GM18517 (cell line): ENCODE data around the gene C9orf85.
A peak's percentile ranks its signal among the peaks of the same experiment; 100 is the strongest.

Experiments used
- ATAC-seq: cut with Tn5 transposase; IDR thresholded peaks from one replicate; pipeline ENCODE4 v1.9.1; 2021; ENCODE audit warnings: mild to moderate bottlenecking, moderate library complexity; ENCODE audit not compliant: unreplicated experiment

The C9orf85 gene

DNA sequence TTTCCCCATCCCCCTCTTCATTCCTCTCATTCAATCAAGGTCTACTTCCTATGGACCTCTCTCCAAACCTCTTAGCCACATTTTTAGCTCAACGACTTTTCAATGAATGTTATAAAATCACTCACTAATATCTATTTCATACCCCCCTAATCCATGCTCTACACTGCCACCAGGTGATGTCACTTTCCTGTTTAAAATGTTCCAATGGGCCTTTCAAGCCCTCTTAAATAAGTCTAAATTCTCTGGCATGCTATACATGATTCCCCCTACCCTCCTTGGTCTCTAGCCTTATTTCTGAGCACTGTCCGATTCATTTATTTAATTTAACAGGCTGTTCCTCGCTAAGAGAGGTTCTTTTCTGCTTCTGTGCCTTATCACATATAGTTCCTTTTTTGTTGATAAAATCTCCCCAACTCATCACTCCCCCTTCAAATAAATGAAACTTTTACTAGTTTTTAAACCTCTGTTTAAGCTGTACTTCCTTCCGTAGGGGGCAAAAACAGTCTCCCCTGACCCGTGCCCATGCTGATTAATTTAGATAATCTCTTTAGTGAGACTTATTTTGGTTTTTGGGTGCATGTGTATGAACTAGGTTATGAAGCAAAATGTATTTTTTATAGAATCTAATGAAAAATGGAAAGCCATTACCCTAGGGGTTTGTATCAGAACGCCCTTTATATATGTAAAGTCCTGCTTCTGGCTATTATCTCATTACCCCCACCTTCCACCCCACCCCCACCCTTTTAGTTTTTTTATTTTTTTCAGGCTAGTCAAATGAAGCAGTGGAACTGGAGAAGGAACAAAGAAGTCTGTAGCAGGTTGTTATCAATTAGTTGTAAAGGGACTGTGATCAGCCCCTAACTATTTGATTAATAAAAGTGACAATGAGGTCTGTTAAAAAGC, 9.5 kb upstream of the C9orf85 start:
- no peak for ATAC-seq

DNA sequence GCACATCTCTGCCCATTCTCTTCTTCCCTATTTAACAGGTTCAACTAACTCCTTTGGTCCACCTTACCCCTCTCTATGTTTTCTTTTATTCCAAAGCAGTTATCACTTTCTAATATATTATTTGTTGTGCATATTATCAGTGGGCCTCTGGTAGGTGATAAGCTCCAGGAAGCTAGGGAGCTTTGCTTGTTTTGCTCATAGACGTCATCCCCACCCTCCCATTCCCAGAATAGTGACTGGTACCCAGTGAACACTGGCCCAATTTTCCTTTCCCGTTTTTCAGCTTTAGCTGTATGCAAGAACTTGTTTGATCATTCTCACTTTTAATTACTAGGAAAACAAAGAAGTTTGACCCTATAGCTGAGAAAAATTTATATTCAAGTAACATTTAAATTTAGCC, 7.4 kb upstream of the C9orf85 start:
- ATAC-seq: no peak

DNA sequence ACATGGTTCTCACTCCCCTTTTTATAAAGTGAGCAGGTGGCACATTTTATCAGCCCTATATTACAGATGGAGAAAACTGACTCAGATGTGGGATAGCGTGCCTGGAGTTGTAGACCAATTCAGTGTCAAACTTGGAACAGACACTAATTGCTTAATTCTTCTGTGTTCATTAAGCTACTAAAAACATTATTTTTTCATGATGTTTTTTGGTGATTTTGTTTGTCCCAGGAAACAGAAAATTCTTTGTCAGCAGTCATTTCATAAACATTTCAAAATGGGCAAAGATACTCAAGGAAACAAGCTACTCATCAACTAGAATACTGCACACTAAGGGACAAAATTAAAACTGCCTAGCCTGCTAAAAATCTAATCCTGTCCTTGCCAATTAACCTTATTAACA, 2.6 kb upstream of the C9orf85 start:
- no peak for ATAC-seq

DNA sequence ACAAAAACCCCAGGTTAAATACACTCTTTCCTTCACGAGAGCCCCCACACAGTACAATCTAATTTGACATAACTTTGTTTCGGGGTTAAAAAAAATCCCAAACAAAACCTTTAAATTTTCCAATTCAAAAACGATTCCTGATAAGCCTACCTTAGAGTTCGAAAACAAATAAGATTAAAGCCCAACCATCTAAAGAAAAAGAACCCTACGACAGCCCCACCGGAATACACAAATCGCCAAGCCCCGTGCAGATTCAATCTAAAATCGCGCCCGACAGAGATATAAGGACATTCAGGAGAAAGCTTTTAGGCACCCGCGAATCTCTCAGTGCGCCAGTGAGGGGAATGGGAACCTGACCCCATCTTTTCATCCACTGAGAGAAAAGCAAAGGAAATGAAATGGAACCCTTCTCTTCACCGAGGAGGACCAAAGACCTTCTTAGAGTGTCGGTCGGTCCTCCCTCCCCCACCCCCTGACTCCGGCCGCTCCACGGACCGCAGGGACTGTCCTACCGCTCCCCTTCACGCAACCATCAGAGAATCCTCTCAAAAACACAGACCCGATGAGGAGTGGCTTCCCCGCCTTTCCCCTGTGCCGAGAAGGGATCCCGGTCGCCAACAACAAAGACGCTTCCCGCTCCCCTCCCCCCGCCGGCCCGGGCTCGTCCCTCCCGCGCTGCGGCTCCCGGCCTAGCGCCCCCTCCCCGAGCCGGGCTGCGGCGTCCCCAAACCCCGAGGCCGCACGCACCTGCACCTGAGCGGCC, 1.4 kb upstream of the C9orf85 start:
- ATAC-seq: peak; percentile 1

DNA sequence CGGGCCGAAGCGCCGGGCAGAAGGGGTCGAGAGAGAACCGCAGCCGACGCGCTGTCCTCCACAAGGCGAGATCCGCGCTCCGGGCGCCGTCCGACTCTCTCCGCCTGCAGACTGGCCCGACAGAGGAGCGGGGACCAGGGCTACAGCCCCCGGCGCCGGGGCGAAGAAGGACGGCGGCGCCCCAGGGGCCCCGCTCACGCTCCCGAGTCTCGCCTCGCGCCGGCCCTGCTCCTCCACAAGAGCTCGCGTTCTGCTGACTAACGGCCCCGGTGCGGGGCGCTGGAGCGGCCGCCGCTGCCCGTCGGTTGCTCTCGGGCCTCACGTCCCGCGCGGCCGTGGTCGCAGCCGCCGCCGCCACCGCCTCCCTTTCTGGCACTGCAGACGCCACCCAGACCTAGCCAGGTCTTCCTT, 784 bp upstream of the C9orf85 start:
- ATAC-seq: peak; percentile 30

DNA sequence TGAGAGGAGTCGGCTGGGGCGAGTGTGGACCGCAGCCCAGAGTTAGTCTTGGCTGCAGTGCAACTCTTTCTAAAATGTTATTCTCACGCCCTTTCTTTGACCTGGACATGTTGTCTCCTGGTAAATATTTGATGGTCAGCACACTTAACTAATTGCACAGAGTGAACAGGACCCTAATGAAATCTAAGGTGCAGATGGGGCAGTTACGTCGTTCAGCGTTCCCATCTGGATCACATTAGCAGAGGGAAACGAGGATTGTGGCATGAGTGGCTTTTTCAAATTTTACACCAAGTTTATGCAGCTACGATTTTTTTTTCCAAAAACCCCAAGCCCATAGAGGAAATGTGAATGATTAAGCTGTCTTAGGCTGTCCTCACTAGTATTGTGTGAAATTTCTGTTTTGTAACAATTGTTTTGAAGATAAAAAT, 483 bp downstream of the C9orf85 start:
- ATAC-seq: no peak

DNA sequence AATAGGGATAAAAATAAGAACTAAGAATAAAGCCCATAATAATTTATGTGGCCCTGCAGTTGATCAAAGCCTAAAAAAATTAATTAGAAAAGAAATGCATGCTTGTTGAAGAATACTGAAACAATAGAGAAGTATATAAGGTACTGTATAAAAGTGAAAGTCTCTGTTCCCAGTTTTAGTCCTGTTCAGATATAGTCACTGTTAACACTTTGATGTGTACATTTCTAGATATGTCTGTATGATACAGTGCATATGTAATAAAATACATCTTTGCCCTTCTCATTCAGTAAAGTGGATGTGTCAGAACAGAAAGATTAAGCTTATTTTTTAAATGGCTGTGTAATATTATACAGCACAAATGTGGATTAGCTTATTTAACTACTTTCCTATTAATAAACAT, 4.1 kb downstream of the C9orf85 start:
- ATAC-seq: no peak

DNA sequence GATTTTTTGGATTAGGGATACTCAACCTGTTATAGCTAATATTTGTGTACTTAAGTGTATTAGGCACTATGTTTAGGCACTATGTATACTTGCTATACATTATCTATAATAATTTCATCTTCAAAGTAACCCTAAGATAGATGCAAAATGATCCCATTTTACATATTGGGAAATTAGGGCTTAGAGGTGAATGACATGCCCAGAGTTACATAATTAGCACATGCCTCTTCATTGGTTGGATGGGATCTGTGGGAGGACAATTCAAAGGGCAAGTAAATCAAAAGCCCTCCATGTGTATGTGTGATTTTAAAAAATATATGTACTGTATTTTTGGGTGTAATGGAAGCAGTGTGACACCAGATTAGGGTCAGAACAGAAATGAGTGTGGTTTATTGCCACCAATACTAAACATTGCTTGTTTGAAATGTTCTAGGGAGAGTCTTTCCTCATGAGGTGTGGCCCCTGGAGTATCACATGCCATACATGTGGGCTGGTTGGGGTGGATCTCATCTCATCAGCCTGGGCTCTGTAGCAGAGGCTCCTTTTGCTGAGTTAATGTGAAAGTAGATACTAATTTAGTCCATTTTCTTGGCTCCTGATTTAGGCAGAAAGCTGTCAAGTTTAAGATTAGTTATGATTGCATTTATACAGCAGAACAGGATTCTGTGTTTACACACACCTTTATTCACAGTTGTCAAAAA, 5.5 kb downstream of the C9orf85 start:
- no peak for ATAC-seq

DNA sequence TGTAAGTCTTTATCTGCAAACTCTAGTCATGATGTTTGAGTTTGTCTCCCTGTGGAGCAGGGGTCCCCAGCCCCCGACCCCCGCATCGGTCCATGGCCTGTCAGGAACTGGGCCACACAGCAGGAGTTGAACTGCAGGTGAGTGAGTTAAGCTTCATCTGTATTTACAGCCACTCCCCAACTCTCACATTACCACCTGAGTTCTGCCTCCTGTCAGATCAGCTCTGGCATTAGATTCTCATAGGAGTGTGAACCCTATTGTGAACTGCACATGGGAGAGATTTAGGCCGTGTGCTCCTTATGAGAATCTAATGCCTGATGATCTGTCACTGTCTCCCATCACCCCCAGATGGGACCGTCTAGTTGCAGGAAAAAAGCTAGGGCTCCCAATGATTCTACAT, 7.0 kb downstream of the C9orf85 start:
- ATAC-seq: no peak

DNA sequence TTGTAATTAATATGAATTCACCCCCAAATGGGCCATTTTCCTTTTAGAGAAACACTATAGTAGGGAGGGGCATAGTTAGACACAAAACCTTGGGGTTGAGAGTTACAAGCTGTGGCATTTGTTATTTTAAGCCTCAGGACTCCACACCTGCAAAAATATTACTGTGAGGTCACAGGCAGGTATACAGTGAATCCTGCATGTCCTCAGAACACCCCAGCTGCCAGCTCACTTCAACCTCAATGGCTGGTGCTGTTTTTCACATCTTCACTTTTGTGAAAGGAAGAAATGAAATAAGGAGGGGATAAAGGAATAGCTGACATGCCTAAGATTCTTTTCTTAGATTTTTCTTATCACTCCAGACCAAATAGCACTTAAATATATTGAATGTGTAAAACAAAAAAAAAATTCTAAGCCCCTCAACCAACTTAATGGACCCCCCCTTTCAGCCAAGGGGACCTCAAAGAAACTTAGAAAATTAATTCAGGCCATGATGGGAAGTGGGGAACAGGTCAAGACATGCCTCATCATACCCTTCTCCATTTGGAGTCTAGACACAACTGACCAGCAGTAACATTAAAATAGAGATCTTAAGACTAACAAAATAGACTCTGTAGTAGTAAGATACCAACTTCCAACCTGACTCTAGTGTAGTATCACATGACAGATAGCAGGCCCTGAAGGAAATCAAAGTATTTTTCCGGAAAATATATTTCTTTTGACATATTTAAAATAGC, 9.2 kb downstream of the C9orf85 start:
- ATAC-seq: no peak

DNA sequence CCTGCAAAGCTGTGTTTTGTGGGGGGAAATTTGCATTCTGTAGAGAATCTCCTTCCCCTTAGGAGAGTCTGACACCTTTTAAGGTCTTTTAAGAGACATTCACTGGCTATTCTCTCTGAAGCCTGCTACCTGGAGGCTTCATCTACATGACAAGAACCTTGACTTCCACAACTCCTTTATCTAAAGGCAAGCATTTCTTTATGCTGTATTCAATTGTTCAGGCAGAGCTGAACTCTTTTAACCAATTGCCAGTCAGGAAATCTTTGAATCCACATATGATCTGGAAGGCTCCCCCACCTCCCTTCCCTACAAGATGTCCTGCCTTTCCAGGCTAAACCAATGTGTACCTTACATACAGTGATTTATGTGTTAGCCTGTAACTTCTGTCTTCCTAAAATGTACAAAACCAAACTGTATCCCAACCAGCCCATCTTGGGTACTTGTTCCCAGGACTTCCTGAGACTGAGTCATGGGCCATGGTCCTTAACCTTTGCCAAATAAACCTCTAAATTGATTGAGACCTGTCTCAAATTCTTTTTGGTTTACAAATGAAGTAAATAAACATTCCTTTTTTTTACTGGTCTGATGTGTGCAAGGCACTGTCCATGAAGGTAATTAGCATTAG, 9.9 kb downstream of the C9orf85 start:
- ATAC-seq: no peak

DNA sequence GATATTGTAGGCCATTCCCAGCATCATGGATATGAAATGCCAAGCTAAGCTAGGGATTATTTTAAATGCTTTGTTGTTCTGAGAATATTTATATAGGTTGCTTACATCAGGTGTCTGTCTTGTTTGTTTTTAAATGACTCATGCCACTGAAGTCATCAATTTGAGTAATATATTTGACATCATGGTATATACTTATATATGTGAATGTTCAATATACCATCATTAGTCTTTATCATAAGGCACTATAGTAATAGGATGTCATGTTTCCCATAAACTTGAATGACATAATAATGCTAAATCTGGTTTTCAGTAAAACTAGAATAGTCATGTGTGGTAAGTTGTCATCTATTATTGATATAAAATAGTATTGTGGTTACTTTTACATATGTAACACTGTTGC, 13.1 kb downstream of the C9orf85 start:
- ATAC-seq: no peak

DNA sequence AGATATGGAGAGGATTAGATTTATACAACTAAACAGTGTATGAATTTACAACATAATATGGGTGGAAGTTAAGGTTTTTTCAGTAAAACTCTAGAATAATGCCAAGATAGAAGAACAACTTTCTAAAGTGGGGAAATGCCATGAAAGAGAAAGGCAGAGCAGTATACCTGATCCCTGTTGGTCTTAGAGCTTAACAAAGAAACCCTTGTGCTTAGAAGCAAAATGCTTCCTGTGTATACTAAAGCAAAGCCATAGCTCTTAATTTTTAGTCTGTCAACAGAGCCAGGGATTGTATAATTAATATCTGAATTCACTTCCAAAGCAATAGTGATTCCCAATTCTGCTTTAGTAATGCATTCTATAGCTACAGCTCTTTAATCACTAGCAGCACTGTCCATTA, 14.4 kb downstream of the C9orf85 start:
- no peak for ATAC-seq

DNA sequence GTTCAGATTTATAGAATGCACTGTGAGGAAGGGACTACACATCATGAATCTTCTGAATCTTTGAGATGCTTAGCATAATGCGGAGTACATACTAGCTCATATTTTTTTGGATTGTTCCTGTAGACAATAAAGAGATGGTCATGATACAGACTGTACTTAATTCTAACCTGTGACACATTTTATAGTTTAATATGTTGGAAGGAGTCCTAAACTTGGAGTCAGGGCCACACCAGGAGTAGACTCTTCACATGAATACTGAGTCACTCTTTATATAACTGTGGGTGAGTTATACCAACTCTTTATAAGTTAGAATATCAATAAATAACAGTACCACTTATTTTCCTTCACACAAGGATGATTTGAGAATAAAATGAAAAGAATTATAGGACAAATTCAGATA, 16.9 kb downstream of the C9orf85 start:
- no peak for ATAC-seq

DNA sequence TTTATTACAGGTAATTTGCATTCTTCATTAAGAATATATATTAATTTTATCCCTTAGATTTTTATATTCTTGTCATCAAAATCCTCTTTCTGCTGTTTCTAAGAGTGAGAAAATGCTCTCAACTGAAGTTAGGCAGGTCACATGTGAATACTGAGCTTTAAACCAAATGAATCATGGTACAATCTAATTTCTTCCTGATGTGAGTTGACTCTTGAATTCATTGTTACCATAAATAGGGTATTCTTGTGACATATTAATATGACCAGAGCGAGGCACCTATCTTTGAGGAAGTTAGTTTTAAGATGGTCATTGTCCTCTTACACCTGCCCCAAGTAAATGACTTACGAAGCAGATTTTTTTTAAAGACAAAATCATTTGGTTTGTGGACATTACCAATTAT, 17.4 kb downstream of the C9orf85 start:
- ATAC-seq: no peak

DNA sequence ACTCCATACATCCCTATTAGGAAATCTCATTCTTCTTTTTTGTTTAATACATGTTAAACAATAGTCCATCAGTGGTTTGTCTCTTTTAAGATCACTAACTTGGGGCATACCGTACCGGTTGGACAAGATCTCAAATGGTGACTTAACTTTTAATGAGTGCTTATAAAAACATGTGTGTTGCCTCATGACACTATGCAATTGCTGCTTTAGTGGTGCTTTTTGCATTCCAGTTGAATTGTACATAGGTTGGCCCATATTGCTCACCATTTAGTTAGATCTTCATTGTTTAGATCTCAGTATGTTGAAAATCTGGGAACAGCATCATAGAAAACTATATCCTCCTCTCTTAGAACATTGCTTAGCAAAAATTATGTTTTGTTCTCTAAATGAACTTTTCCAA, 17.8 kb downstream of the C9orf85 start:
- ATAC-seq: no peak

DNA sequence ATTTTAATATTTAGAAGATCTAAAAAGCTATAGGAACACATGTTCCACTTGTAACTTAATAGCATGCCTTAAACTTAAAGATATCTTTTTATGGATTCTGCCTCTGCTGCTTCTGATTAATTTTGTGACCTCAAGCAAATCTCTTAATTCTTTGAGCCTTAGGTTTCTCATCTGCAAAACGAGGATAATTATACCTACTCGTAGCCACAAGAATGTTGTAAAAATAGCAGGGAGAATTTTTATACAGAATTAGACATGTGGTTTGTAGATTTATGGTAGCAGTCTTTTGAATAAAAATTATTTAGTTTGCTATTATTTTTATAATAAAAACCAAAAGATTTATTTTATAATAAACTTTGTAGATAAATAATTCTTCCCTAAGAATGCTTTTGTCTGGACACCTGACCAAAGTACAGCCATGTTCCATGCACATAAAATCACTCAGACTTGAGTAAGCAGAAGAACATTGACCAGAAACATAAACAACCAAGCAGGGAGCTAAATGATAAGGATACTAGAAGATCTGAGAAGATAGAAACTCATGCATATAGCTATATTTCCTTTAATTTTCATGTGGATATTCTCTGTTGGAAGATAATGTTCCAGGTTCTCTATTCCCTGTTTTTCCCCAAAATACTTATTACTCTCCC, 18.5 kb downstream of the C9orf85 start:
- ATAC-seq: no peak

DNA sequence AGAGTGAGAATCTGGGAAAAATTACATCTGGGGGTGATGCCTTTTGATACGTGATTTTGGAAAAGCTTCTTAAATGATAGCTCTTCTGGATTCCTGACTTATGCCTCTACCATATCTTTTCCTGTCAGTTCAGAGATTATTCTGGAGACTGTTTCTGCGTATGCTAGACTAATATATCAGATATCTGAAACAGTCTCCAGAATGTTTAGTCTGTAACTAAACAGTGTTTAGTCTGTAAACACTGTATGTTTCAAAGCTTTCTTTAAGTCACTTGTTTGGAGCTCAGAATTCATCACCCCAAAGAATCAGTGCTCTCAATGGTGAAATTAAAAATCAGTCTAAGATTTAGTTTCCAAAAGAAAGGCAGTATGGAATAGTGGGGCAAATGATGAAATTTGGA, 19.7 kb downstream of the C9orf85 start:
- no peak for ATAC-seq

DNA sequence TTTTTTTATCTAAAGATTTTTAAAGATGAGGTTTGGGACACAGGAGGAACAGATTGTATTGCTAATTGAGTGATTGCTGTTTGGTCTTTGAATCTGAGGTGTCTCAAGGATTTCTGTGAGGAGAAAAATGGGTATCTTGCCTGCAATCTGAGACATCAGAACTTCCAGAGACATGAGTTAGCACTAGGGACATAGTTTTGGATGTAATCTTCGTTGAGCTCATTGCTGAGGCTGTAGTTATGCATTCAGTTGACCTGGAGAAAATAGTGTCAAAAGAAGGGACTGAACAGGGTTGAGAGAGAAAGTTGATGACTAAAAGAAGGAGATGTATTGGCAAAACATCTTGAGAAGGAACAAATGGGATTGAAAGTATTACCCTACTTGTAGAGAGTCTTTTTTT, 24.6 kb downstream of the C9orf85 start:
- ATAC-seq: no peak

DNA sequence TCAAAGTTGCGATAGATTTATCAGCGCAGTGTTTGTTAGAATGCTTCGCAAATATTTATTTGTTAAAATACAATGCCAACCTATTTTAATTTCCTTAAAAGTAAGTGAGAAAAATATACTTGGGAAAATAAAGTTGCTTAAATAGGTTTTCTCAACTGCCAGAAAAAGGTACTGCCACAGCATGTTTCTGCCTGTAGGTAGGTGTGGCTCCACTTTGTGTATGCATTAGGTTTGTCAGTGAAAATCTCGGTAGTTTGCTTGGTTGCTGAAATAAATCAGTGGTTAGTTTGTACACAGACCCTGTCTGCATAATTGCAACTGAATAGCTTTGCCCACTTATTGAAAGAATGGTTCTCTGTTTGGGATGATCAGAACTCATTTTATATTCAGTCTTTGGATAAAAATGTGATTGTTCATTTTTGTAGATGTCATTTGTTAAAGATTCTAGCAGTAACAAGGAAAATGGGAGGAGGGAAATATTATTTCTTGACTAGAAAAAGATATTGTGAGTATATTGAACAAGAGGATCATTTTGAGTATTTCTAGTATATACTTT, 25.7 kb downstream of the C9orf85 start:
- ATAC-seq: no peak
